GM10847 (cell line): ENCODE results near the gene CYP20A1.

Experiments
- POLR2A ChIP-seq: IDR thresholded peaks from 2 replicates; pipeline ENCODE4 v1.6.1; 2011; ENCODE audit not compliant: insufficient read length; ENCODE audit errors: extremely low read depth

Gene CYP20A1

DNA sequence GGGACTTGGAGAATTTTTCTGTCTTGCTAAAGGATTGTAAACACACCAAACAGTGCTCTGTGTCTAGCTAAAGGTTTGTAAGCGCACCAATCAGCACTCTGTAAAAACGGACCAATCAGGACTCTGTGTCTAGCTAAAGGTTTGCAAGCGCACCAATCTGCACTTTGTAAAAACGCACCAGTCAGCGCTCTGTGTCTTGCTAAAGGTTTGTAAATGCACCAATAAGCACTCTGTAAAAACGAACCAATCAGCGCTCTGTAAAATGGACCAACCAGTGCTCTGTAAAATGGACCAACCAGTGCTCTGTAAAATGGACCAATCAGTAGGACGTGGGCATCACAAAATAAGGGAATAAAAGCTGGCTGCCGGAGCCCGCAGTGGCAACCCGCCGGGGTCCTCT is 105.8 kb downstream of the CYP20A1 start:
- TF ChIP-seq POLR2A = no peak

DNA sequence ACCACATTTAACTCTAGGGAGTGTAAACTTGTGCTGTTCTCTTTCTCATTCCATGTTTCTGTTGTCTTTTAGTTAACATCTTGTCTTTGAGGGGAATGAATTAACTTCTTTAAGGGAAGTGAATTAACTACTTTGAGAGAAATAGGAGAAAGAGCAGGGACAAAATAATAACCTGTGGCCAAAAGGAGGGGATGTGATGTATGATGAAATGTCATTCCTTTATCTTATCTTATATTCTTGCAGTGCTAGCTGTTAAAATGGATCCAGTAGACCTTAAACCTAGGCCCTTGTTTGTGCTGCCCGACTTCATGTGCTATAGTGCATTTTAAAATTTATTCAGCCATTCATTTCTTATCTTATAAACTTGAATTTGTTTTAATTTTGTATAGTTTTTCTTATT is 107.8 kb downstream of the CYP20A1 start:
- no peak for TF ChIP-seq POLR2A

DNA sequence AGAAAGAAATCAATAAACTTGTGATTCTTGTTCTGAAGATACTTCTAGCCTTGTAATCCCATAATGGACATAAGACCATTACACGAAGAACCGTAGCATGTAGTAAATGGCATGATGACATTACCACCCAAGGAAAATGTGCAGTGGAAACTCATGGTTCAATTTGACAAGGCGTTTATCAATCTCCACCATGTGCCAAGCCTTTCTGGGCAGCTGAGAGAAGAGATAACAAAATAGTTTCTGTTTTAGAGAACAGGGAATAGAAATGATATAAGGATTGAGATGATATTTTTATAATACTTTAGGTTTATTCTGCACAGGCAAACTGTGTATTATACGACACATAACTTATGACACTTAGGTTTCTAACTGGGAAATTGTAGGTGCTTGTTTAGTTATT is 108.6 kb downstream of the CYP20A1 start:
- no peak for TF ChIP-seq POLR2A

DNA sequence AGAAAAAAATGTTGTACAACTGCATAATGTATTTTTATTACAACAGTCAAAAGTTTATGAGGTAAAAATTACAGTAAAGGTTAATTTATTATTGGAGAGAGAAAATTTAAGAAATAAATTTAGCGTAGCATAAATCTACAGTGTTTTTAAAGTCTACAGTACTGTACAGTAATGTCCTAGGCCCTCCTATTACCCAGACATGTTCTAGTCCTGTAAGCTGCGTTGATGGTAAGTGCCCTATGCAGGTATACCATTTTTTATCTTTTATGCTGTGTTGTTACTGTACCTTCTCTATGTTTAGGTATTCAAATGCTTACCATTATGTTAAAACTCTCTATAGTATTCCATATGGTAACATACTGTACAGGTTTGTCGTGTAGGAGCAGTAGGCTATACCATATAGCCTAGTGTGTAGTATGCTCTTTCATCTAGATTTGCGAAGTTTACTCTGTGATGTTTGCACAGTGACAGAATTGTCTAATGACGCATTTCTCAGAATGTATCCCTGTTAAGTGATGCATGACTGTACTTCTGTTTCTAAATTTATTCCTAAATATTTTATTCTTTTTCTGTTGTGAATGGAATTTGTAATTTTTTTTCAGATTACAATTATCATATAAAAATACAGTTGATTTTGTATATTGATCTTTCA is 113.9 kb downstream of the CYP20A1 start:
- no peak for TF ChIP-seq POLR2A

DNA sequence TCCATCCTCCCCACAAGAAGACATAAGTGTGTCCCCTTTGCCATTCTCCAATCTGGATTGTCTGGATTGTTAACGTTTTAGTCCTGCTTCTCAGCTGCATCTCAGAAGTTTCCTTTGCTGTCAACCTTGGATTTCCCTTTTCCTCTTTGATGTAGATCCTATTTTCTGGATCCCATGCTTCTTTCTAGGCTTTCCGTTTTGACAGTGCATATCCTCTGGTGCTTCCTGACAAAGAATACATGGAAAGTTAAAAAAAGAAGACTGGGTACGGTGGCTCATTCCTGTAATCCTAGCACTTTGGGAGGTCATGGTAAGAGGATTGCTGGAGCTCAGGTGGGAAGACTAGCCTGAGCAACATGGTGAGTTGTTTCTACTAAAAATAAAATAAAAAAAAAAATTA is 116.1 kb downstream of the CYP20A1 start:
- no peak for TF ChIP-seq POLR2A
